Fibroblast of lung (primary cell): ENCODE measurements around the gene CCDC183.

ENCODE experiments used
- CTCF ChIP-seq, 2 donors: IDR thresholded peaks in 1 of 2; conservative IDR thresholded peaks in 1 of 2; 1 replicate in 1 of 2; 2 replicates in 1 of 2; pipeline ENCODE4 v1.5.1; 2011 to 2012; ENCODE audit warnings: low read length in 2 of 2, control low read depth in 1 of 2, inconsistent platforms in 1 of 2, low read depth in 1 of 2, mild to moderate bottlenecking in 1 of 2
- EZH2 ChIP-seq: IDR thresholded peaks from 2 replicates; pipeline ENCODE4 v1.5.1; 2012; ENCODE audit warnings: low read length, control low read depth, mild to moderate bottlenecking; ENCODE audit errors: missing control alignments

- no peak for TF ChIP-seq EZH2
- TF ChIP-seq CTCF (conservative IDR thresholded peaks at IDR 0.05 in 1 of 2, IDR thresholded peaks at IDR 0.05 in 1 of 2; ENCODE audit: low read depth in 1 of 2, low read length in 2 of 2) = no peak
These were observed 10.6 kb downstream of the CCDC183 start for GRCh38 chr9:136806631-136807201.
